CD4-positive, alpha-beta T cell (primary cell): ENCODE results near the gene CNOT6L. TPM values are rescaled to one million over a fixed set of nuclear protein-coding genes. Genes with fewer than 3 reads are reported as not detected.

Experiments
- ATAC-seq: fragments of 200-7000 bp; cut with Tn5 transposase; one replicate; pipeline ENCODE4 v1.10.0; 2022; ENCODE audit warnings: mild to moderate bottlenecking; ENCODE audit not compliant: poor library complexity
- CTCF ChIA-PET: fragments of 350-600 bp; sonication (Branson Sonifier 250); formaldehyde crosslinking; loops from one replicate; lab custom pipeline; 2021; ENCODE audit warnings: antibody characterized with exemption, inconsistent platforms; lab: Charles Lee
- POLR2A ChIA-PET: fragments of 350-600 bp; sonication (Branson Sonifier 250); formaldehyde crosslinking; loops from one replicate; lab custom pipeline; 2021; ENCODE audit warnings: antibody characterized with exemption, inconsistent platforms; lab: Charles Lee
- DNase-seq, 14 experiments: peaks; one replicate each; pipeline ENCODE4 v3.0.0-alpha.2; 2013 to 2020; ENCODE audit warnings: mixed read lengths in 2 of 14
- H3K27ac ChIP-seq, 2 donors: one replicate each; pipeline versions ENCODE4 v1.5.1 to v1.7.0; 2013; ENCODE audit warnings: low read length in 2 of 2, low read depth in 1 of 2, mild to moderate bottlenecking in 1 of 2
- H3K27me3 ChIP-seq, 2 experiments: 1 replicate in 1 of 2; 2 replicates in 1 of 2; pipeline versions ENCODE4 v1.6.1 to v1.7.0; 2013; ENCODE audit warnings: low read length in 2 of 2, control low read depth in 1 of 2, mild to moderate bottlenecking in 1 of 2, moderate library complexity in 1 of 2; ENCODE audit not compliant: insufficient read depth in 2 of 2, control insufficient read depth in 1 of 2
- H3K36me3 ChIP-seq: one replicate; pipeline ENCODE4 v1.6.1; 2013; ENCODE audit warnings: low read length, control low read depth; ENCODE audit not compliant: insufficient read depth
- H3K4me1 ChIP-seq: one replicate; pipeline ENCODE4 v1.6.1; 2013; ENCODE audit warnings: low read length, control low read depth; ENCODE audit not compliant: insufficient read depth
- H3K4me3 ChIP-seq: one replicate; pipeline ENCODE4 v1.5.1; 2013; ENCODE audit warnings: mild to moderate bottlenecking, low read length, moderate library complexity
- H3K9me3 ChIP-seq, 2 experiments: 1 replicate in 1 of 2; 2 replicates in 1 of 2; pipeline versions ENCODE4 v1.6.1 to v1.7.0; 2013; ENCODE audit warnings: low read length in 2 of 2, mild to moderate bottlenecking in 2 of 2, control low read depth in 1 of 2, moderate library complexity in 1 of 2; ENCODE audit not compliant: control insufficient read depth in 1 of 2, insufficient read depth in 1 of 2
- H3K27ac Mint-ChIP-seq: one replicate; pipeline ENCODE4 v1.8.0; 2020; ENCODE audit warnings: mixed read lengths
- H3K27me3 Mint-ChIP-seq: one replicate; pipeline ENCODE4 v1.8.0; 2021; ENCODE audit warnings: mixed read lengths
- H3K36me3 Mint-ChIP-seq: one replicate; pipeline ENCODE4 v1.8.0; 2021; ENCODE audit warnings: low read depth, mixed read lengths
- H3K4me1 Mint-ChIP-seq: one replicate; pipeline ENCODE4 v1.8.0; 2021; ENCODE audit warnings: low read depth, mixed read lengths
- H3K4me3 Mint-ChIP-seq: one replicate; pipeline ENCODE4 v1.8.0; 2020; ENCODE audit warnings: mild to moderate bottlenecking, mixed read lengths
- H3K9me3 Mint-ChIP-seq: one replicate; pipeline ENCODE4 v1.8.0; 2020; ENCODE audit warnings: mixed read lengths
- intact Hi-C, 2 experiments: fragments of 100-400 bp; cut with DNase I in 1 of 2; cut with micrococcal nuclease in 1 of 2; formaldehyde crosslinking; loops; one replicate each; pipeline versions ENCODE4 v1.15.1 to v1.9.0; 2023 to 2025; cut with DNase I, micrococcal nuclease
- total RNA-seq, 174 experiments: library from RNA in 2 of 174; stranded (reverse) in 2 of 174; gene quantifications; one replicate each; pipeline ENCODE4 v1.2.3 and lab custom pipeline; 2021 to 2026
- TF ChIP-seq, protein P1 (sequence below): fragments of 200-600 bp; IDR thresholded peaks from one replicate; pipeline ENCODE4 v1.8.0; 2022; ENCODE audit warnings: antibody characterized with exemption, mild to moderate bottlenecking

Gene CNOT6L
- total RNA-seq, 2 experiments from 2014 or later = 216 to 234 TPM

- POLR2A ChIA-PET = interaction anchor here (0.7 to 17.1 kb wide), 43 partner anchors 11 to 1923 kb away, joined by 3 to 1450 read pairs (median 5); partner anchors contain the start of genes CCNI, CNOT6L, NUP54 and PAQR3
- intact Hi-C loops = loop anchor here (1.0 to 5.0 kb wide), 5 partner anchors 8 to 1715 kb away; partner anchors contain the start of genes CCNI (in 1 of the 2) and NUP54 (in 1 of the 2)
These were observed 43.5 kb upstream of the CNOT6L start, which contains the start of gene MRPL1 for GRCh38 chr4:77862478-77863216. MRPL1 (plus strand) TSS chr4:77862830; CDS start chr4:77862849, 19 bp downstream.

GRCh38 chr4:77861495-77861894, 42.3 kb upstream of the CNOT6L start:
- Mint-ChIP-seq H3K36me3 (peaks cover 32% of the 10 kb centered on the region), H3K9me3 (no peaks in the 10 kb centered on the region), H3K4me3 (peak overlapping the region; percentile 91), H3K27ac (peak overlapping the region; percentile 99), H3K4me1 (peaks cover 70% of the 10 kb centered on the region), H3K27me3 (peaks cover 7% of the 10 kb centered on the region)
- ChIA-PET CTCF (interaction anchor here (0.8 to 3.0 kb wide), 14 partner anchors 8 to 148 kb away, joined by 3 to 34 read pairs (median 4); partner anchors contain the start of gene CNOT6L), POLR2A (interaction anchor here (0.9 to 17.1 kb wide), 28 partner anchors 10 to 1922 kb away, joined by 3 to 1450 read pairs (median 6); partner anchors contain the start of genes CCNI, CNOT6L, NUP54 and PAQR3)
- peaks cover 5% of the 10 kb centered on the region for H3K36me3 ChIP-seq
- peaks cover 54% of the 10 kb centered on the region for H3K4me1 ChIP-seq
- ATAC-seq = peak; percentile 24
- DNase-seq = no peak
- no peaks in the 10 kb centered on the region for H3K9me3 ChIP-seq
- peak overlapping the region; percentile 99 for H3K27ac ChIP-seq
- intact Hi-C loops = loop anchor here (5.0 kb wide), 3 partner anchors 124 to 1714 kb away; partner anchors contain the start of genes CCNI (in 1 of the 2) and NUP54 (in 1 of the 2)
- no peaks in the 10 kb centered on the region for H3K27me3 ChIP-seq
- peak overlapping the region; percentile 77 for H3K4me3 ChIP-seq
- TF ChIP-seq, protein P1, sequence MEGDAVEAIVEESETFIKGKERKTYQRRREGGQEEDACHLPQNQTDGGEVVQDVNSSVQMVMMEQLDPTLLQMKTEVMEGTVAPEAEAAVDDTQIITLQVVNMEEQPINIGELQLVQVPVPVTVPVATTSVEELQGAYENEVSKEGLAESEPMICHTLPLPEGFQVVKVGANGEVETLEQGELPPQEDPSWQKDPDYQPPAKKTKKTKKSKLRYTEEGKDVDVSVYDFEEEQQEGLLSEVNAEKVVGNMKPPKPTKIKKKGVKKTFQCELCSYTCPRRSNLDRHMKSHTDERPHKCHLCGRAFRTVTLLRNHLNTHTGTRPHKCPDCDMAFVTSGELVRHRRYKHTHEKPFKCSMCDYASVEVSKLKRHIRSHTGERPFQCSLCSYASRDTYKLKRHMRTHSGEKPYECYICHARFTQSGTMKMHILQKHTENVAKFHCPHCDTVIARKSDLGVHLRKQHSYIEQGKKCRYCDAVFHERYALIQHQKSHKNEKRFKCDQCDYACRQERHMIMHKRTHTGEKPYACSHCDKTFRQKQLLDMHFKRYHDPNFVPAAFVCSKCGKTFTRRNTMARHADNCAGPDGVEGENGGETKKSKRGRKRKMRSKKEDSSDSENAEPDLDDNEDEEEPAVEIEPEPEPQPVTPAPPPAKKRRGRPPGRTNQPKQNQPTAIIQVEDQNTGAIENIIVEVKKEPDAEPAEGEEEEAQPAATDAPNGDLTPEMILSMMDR = no peak

More at GRCh38 chr4:77862478-77863216, 43.5 kb upstream of the CNOT6L start, which contains the start of gene MRPL1:
- DNase-seq (peak; percentile 78 to 96 (median 85)), ATAC-seq (peak; percentile 77)
- Mint-ChIP-seq H3K36me3 (peaks cover 33% of the 10 kb centered on the region), H3K27me3 (peaks cover 7% of the 10 kb centered on the region), H3K27ac (peak within 1 kb of the TSS; percentile 99), H3K4me3 (peak within 1 kb of the TSS; percentile 91), H3K9me3 (no peaks in the 10 kb centered on the region), H3K4me1 (peaks cover 66% of the 10 kb centered on the region)
- CTCF ChIA-PET = interaction anchor here (0.7 to 3.0 kb wide), 14 partner anchors 8 to 149 kb away, joined by 3 to 34 read pairs (median 4); partner anchors contain the start of gene CNOT6L
- H3K27me3 ChIP-seq = no peaks in the 10 kb centered on the region
- H3K27ac ChIP-seq = peak within 1 kb of the TSS; percentile 99
- H3K9me3 ChIP-seq = no peaks in the 10 kb centered on the region
- TF ChIP-seq, protein P1 = no peak
- H3K36me3 ChIP-seq = peaks cover 8% of the 10 kb centered on the region
- peaks cover 42% of the 10 kb centered on the region for H3K4me1 ChIP-seq
- H3K4me3 ChIP-seq = peak within 1 kb of the TSS; percentile 77

DNA sequence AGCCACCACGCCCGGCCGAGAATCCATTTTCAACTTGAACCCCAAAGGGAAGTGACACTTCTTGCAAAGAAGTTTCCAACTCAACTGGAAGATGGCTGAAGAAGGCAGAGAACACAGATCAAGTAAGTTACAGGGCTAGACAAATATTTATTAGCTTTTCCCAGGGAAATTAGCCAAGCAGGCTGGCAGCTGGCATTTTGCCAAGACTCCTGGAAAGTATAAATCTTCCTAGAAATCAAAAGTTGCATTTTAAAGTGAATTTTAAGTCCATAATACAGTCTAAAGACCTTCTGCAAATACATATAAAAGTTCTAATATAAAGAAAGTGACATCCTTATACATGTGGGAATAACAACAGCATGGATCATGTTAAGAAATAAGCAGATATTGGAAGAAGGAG, 40.1 kb upstream of the CNOT6L start:
- no peak for ATAC-seq
- CTCF ChIA-PET = interaction anchor here (0.9 to 2.4 kb wide), 3 partner anchors 39 to 60 kb away, joined by 4 to 8 read pairs (median 4); no protein-coding TSS in a partner anchor
- Mint-ChIP-seq H3K4me3 (no peak overlapping the region), H3K27me3 (peaks cover 7% of the 10 kb centered on the region), H3K4me1 (peaks cover 75% of the 10 kb centered on the region), H3K9me3 (no peaks in the 10 kb centered on the region), H3K36me3 (peaks cover 21% of the 10 kb centered on the region), H3K27ac (peak overlapping the region; percentile 99)
- Histone ChIP-seq H3K27ac (no peak overlapping the region), H3K4me3 (no peak overlapping the region), H3K9me3 (no peaks in the 10 kb centered on the region), H3K4me1 (peaks cover 57% of the 10 kb centered on the region), H3K36me3 (no peaks in the 10 kb centered on the region), H3K27me3 (no peaks in the 10 kb centered on the region)
- TF ChIP-seq, protein P1 = no peak
- intact Hi-C loops = no loop called here
- POLR2A ChIA-PET = interaction anchor here (0.8 to 17.1 kb wide), 2 partner anchors 38 to 58 kb away, joined by 3 to 1450 read pairs; partner anchors contain the start of gene CNOT6L
- DNase-seq = no peak
